HuH-7 (cell line): Measurements from ENCODE around the gene NEUROD2.
"Not testable (repeated sequence)": the region's sequence is repeated elsewhere in the genome, so short reads cannot be mapped to it uniquely, and the experiment has no call there.

Experiments used
- DNase-seq: peaks from one replicate; pipeline ENCODE4 v3.0.0; 2011; ENCODE audit warnings: low spot score

The NEUROD2 gene

DNA sequence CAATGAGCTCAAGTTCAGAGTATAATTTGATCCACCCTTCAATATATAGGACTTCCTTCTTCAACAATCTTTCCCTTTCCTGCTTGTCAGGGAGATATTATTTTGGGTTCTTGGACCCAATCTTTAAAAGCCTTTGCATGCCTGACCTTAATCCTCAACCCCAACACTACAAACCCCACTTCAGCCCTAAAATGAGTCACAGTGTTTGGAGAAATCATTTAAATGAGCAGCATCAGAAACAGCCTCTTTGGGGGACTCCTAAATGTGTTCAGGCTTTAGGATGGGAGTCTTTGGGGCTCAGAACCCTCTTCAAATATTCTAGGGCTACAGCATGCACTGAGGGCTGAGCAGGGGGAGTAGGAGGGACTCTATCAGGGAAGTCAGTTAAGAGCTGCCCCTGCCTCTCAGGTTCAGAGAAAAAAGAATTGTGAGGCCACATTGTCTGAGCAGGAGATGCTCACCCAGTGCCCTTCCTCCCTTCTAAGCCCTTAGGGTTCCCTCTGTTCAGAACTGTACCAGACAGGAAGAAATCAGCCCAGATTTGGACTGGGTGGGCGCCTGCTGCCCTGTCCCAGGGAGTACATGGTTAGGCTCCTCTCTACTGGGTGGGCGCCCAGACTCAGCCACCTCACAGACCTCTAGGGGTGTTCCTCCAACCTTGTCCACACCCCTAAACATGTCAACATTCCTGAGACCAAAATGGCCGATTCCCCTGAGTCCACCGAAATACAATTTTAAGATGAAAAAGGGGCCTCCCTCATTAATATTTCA, 5.0 kb downstream of the NEUROD2 start:
- no peak for DNase-seq

DNA sequence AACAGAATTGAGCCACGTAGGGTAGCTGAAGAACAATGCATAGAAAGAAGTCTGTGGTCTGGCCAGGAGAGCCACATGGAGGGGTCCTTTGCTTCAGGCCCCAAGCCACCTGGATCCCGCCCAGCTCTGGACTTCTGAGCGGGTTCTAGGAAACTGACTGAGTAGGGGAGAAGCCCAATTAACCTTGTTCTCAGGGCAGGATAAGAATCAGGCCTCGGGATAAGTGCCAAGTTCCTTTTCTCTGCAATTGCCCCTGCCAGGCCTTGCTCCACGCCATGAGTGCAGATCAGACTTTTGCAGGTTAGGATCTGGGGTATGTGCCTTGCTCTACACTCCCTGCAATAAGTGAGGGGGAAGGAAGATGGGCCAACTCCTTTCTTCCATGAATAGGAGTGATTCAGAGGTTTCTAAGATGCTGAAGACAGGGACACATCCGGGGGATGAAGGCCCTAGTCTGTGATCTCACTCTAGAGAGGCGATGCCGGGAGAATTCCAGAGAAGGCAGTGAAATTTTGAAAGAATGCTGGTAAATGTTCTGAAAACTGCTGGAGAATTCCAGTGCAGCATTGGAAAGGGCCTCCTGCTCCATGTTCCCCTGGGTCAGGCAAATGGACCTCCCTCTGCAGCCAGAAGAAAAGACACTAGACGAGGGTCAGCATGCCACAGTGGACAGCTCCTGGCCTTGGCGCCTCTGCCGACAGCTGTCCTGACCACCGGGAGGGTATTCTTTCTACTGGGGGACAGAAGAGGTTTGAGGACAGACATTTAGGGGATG, 5.8 kb downstream of the NEUROD2 start:
- DNase-seq: no peak

DNA sequence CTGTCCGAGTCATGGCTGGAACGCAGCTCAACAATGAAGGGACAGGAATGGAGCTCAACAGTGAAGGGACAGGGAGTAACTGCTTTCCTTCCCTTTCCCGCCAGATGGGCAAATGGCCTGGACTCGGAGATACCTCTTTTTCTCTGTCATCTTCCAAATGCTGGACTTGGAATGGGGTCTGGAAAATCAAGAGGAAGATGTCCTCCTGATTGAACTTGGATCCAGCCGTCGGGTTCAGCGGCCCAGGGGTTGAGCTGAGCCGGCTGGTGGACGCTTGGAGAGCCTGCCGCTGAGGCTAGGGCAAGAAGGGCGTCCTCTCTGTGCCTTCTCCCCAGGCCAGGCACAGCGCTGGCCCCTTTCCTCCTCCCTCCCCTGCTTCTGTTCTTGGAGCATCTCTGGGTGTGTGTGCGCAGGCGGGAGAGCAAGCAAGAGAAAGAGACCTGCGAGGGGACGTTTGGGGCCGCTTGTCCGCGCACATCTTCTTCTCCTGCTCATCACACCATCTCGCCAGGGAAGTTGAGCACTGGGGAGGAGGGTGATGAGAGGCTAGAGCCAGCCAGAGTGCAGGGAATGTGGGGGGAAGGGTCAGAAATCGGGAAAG, 6.6 kb downstream of the NEUROD2 start:
- DNase-seq: no peak

DNA sequence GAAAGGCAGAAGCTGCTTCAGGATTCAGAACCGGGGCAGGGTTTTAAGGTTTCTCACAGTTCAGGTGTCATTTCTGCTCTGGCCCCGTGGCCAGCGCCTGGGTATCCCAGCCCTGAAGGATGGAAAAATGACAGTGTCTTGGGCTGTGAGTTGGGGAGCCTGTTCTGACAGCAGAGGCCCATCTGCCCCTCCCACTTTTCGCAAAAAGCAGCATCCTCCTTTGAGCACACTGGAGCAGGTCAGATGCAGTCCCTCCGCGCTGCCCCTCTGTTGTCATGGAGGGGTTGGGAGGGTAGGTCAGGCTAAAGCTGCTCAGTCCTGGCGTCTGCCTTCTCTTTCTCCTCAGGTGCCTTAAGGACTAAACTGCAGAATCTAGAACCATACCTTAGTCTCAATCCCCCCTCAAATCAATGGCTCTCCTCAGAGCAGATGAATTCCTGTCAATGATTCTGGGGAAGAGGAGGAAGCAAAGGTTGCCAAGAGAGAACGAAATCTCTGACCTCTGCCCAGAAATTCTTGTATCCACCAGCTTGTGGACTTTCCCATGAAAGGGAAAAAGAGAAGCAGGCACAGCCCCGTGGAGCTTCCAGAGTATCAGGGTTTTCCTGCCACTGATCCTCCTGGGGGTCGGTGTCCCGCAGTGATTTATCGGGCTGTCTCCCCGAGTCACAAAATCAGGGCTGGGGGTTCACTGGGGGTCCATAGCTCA, 7.3 kb downstream of the NEUROD2 start:
- no peak for DNase-seq

DNA sequence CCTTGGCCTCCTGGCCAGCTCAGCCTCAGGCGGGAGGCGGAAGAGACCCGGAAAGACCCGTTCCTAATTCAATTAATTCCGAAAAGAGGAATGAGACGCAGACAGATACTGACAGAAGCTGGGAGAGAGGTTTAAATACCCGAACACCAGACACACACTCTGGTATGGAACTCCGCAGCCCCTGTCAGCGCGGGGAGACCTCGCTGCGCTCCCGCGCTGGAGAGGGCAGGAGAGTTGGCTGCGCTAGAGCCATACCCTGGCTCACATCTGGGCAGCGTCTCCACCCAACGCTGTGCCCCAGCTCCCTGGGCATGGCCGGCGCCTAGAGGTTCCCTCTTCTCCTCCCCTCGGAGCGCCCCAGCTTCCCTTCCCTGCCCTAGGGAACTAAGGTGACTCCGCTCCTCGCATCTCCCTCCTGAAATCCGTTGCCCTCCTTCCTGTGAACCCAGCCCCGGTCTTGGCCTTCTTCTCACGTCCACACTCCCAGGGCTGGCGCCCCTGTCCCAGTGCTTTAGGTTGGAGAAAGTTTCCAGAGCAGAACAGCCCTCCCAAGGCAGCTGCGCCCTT, 8.0 kb downstream of the NEUROD2 start:
- DNase-seq: no peak

DNA sequence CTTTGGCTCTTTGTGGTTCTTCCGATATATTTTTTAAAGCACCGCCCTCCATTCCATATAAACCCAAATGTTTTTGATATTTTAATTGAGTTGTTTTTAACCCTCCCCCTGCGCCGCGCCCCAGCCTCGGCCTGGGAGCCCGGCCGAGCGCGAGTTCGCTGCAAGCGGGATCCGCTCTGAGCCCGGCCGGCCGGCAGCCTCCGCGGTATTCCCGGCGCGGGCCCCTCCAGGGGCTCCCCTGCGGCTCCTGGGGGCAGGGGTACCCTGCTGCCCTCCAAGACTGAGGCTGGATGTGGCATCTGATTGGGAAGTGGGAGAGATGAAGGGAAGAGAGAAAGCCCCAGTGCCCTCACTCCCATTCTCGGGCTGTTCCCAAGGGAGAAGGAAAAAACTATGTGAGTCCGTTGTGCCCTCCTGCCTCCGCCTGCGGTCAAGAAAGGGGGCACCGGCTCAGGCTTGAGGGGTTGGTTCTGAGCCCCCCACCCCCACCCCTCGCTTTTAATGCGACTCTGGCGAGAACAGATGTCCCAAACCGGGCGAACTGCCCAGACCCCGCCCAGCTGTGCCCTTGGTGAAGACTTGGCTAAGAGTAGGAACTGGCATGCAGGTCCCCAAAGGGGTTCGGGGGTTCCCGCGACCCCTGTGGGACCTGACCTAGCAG, 8.6 kb downstream of the NEUROD2 start:
- no peak for DNase-seq

DNA sequence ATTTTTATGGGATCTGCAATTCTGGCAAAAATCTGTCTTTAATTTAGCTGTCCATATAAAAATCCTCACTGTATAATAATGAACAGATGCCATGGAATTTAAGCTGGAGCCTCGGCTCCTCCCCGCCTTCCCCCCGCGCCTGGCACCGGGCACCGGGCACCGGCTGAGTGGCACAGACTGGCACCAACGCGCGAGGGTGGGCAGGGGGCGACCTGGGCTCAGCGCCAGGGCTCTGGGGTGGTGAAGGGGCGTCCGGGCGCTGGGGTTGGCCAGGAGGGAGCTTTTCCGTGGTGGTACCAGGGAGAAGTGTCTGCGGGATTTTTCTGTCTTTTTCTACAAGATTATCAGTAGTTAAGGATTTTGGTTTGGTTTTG, 9.1 kb downstream of the NEUROD2 start:
- no peak for DNase-seq

DNA sequence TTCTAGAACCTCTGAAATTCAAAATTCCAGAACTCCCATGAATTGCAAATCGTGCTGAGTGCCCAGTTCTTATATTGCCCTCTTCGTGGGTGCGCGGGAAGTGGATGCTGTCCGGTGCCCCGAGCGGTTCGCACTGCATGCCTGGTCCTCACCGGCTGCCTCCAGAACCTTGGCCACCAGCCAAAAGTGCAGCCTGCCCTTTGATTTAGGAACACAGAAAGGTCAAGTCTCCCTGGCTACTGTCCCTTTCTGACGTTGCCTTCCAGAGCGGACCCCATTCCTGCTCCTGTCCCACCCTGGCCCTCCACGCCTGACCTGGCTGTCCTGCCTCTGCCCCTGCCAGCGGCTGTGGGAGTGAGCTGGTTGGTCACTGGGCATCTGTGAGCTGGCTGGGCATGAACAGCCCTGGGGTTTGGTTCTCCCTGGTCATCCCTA, 9.7 kb downstream of the NEUROD2 start:
- no peak for DNase-seq

DNA sequence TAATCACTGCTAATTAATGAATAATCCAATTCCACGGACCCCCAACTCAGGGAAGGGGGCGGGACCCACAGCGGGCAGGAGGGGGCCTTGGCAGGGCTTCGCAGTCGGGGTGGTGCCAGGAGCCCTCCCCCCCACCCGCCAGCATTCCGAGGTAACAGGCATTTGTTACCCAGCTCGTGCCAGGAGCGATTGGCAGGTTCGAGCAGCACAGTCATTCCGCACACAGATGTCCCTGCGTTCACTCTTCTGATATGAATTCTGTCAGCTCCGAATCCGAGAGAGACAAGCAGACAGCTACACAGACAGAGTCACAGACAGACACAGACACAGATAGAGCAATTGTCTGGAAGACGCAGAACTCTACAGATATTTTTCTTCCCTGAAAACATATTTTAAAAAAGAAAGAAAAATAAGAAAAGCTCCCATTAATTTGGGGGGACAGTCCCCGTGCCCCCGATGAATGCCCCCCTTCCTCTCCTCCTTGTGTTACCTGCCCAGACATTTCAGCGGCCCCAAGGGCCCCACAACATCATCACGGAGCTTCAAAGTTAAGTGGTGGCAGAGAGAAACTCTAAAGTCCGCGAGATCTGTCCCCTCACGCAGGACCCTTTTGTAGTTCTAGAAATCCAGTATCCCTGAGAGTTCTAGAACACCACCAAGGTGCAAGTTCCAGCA, 10.2 kb downstream of the NEUROD2 start:
- no peak for DNase-seq

DNA sequence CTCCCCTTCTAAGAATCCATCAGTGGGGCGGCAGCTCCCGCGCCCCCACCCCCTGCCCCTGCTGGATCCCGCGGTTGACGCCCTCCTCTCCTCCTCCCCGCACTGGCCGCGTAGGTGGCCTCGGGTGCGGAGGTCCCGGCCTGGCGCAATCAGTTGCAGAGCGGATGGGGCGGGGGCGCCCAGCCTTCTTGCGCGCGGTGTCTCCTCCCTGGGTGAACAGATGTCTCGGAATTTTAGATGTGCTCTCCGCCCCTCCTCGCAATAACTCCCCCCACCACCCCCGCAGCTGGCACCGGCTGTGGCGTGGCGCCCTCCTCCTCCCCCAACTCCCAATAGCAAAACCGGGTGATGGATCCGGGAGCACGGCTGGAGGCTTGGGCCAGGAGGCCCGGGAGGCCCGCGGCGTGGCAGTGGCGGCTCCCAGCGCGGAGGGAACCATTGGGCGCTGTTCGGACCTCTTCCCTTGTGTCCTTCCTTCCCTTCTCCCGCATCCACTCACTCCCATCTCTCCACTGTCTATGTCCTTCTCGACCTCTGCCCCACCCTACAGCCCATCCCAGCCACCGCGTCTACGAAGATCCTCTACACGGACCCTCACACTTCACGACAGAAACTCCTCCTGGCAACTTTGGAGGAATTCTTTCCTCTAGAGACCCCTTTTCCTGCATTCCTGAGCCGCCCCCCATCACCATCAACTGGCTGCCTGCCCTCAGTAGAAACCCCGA, 11.0 kb downstream of the NEUROD2 start:
- no peak for DNase-seq

DNA sequence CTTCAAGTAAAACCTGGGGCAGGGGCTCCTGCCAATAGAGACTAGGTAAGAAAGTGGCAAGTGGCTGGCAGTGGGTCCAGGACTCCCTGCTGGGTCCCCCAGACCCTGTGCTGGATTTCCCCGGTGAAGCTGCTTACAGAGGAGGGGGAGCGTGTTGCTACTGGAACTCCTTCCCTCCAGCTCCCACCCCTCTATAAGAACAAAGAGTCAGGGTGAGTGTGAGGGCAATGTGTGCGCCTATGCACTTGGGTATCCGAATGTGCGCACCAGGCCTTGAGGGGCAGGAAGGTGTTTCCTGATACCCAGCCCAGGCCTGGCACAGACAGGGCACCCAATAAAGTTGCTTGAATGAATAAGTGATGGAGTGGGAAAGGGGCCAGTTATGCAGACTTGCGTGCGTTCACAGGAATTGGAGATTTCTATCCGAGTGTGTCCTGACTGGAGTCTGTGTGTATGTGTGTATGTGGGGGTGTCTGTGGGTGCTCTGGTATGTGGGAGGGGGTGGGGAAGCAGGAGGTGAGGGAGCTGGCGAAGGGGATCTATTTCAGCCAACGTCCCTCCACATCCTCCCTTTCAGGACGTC, 11.7 kb downstream of the NEUROD2 start:
- DNase-seq: no peak

DNA sequence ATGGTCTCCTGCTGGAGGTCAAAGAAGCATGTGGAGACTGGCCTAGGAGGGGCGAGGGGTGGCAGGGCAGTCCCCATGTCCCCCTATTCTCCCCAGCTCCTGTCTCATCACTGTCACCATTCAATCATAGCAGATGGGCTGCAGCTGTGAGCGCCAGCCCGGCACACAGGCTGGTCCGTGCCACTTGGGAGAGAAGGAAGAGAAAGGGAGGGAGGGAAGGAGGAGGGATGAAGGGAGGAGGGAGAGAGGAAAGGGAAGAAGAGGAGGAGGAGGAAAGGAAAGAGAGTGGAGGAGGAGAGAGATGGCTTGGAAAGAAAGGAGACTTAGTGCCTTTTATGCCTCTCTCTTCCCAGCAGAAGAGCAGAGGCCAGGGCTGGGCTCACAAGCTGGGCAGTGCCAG, 12.4 kb downstream of the NEUROD2 start:
- DNase-seq: no peak

DNA sequence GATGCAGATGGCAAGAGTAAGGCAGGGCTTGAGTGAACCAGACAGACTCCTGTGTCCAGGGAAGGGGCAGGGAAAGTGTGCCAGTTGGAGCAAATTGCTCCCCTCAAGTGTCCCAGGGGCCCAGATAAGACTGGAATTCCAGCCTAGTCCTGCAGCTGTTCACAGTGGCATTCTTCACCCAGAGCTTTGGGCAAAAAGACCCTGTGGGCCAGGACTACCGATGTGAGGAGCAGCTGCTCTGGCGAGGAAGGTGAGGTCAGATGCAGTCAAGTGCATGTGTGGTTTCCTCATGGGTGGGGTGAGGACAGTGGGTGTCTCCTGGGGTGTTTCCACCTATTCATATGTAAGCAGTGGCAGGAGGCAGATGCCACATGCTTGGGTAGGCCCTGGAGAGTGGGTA, 14.3 kb downstream of the NEUROD2 start:
- DNase-seq: no peak

DNA sequence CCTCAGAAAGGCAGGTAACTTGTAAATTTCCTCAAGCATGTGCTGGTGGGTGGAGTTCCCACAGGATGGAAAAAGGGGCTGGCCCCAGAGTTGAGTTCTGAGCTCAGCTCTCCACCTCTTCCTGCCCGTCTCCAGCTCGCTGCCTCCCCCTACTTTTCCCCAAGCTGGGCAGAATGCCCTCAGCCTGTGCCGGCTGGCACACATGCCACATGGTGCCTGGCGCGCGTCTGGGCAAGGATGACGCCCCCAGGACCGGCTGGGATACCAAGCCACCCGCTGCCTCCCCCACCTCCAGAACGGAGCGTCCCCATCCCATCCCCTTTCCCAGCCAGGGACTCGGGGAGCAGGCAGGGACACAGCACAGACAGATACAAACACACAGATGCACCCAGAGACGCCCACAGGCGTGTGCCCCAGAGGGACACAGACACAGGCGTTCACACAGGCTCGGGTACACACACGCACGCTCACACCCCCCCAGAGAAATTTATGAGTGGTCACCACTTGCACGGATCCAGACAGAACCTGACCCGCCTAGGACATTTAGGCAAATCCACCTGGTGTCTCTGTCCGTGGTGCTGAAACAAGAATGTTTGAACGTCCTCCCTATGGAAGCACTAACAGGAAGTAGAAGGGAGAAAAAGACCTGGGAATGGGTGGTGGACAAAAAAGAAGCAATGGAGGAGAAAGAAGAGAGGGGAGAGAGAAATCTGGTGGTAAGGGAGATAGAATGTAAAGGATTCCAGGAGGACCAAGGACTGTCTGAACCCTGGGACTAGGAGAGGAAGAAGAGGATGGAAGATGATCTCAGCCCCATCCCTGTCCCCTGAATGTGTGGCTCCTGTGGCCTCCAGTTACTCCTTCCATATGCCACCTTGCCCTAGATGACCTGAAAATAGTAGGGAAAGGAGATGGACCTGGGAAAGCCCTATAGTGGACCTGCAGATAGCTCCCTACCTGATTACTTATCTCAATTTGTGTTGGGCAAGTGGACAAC, 15.5 kb downstream of the NEUROD2 start:
- peak; percentile 79 for DNase-seq

DNA sequence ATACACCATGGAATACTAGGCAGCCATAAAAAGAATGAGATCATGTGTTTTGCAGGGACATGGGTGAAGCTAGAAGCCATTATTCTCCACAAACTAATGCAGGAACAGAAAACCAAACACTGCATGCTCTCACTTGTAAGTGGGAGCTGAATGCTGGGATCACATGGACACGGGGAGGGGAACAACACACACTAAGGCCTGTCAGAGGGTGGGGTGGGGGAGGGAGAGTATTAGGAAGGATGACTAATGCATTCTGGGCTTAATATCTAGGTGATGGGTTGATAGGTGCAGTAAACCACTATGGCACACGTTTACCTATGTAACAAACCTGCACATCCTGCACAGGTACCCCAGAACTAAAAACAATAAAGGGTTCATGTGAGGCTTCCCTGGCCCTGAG, 17.5 kb downstream of the NEUROD2 start:
- DNase-seq: not testable (repeated sequence)

DNA sequence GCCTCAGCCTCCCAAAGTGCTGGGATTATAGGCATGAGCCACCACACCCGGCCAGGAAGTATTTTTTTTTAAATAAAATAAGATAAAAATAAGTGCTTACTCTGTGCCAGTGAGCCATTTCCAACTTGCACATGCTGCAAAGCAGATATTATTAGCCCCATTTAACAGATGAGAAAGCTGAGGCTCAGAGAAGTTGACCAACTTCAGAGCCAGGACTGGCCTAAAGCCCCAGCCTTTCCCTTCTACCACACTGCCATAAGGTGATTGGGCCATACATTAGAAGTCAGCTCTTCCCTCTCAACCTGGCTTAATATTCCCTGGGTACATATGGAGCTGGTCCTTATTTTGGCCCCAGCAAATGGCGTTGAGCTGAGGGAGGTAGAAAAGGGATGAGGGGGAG, 25.1 kb downstream of the NEUROD2 start:
- DNase-seq: no peak

DNA sequence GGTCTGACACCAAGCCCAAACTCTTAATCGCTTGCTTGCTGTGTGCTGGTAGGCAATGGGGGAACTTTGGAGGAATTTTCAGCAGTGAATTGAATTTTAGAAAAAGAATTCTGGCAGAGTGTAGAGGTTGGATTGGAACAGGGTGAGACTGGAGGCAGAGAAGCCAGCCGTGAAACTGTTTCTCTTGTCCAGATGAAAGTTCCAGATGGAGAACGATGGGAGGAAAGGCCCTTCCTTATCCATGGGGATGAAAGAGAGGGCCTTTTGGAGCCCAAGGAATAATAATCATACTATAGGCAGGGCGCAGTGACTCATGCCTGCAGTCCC, 26.0 kb downstream of the NEUROD2 start:
- DNase-seq: no peak

DNA sequence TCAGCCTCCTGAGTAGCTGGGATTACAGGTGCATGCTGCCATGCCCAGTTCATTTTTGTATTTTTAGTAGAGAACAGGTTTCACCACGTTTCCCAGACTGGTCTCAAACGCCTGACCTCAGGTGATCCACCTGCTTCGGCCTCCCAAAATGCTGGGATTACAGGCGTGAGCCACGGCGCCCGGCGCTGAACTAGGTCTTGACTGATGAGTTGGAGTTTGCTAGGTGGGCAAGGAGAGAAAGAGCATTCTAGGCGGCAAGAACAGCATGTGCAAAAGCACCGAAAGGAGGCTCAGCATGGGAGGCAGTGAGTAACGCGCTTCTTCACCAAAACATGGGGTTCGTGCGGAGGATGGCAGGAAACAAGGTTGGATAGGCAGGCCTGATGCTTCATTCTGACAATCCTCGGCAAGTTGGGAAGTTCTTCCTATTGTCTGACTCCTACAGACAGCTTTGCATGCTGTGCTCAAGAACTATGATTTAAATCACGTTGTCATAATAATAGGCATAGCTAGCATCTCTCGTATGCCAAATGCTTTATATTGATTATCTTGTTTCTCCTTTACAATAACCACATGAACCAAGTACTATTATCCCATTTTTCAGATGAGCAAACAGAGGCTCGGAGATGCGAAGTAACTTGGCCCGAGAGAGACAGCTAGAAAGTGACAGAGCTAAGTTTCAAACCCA, 26.5 kb downstream of the NEUROD2 start:
- DNase-seq: no peak
